Glutamatergic neuron (in vitro differentiated cells): ENCODE results near the gene ATF7IP2. TPM values are rescaled to one million over a fixed set of nuclear protein-coding genes. Genes with fewer than 3 reads are reported as not detected.

Experiments
- DNase-seq: peaks from one replicate; pipeline ENCODE4 v3.0.0; 2022
- H3K27ac Mint-ChIP-seq: one replicate; pipeline ENCODE4 v1.8.0; 2020; ENCODE audit warnings: mild to moderate bottlenecking, mixed read lengths, inconsistent platforms; ENCODE audit not compliant: unreplicated experiment
- H3K27me3 Mint-ChIP-seq: one replicate; pipeline ENCODE4 v1.8.0; 2020; ENCODE audit warnings: mild to moderate bottlenecking, moderate library complexity, mixed read lengths, inconsistent platforms; ENCODE audit not compliant: unreplicated experiment
- H3K36me3 Mint-ChIP-seq: one replicate; pipeline ENCODE4 v1.8.0; 2020; ENCODE audit warnings: mild to moderate bottlenecking, mixed read lengths, inconsistent platforms; ENCODE audit not compliant: unreplicated experiment
- H3K4me1 Mint-ChIP-seq: one replicate; pipeline ENCODE4 v1.8.0; 2020; ENCODE audit warnings: mild to moderate bottlenecking, low read depth, mixed read lengths, inconsistent platforms; ENCODE audit not compliant: unreplicated experiment
- H3K4me3 Mint-ChIP-seq: one replicate; pipeline ENCODE4 v1.8.0; 2020; ENCODE audit warnings: mild to moderate bottlenecking, mixed read lengths, inconsistent platforms; ENCODE audit not compliant: unreplicated experiment
- H3K9me3 Mint-ChIP-seq: one replicate; pipeline ENCODE4 v1.8.0; 2020; ENCODE audit warnings: mild to moderate bottlenecking, moderate library complexity, mixed read lengths, inconsistent platforms; ENCODE audit not compliant: unreplicated experiment
- total RNA-seq: library from RNA; stranded (reverse); fragmentation: NEBNext Ultra II Directional; extraction: Animal tissue kit (Norgen Biotek cat#: 25700); gene quantifications from one replicate; pipeline ENCODE4 v1.2.1, GENCODE V29; 2021; ENCODE audit not compliant: unreplicated experiment
- TF ChIP-seq, protein P1 (sequence below): fragments of 200-600 bp; sonication (generic); IDR thresholded peaks from one replicate; pipeline ENCODE4 v1.5.0; 2021; ENCODE audit not compliant: partially characterized antibody, unreplicated experiment

Gene ATF7IP2
- total RNA-seq, 1 donor from 2014 or later: 9.1 TPM

DNA sequence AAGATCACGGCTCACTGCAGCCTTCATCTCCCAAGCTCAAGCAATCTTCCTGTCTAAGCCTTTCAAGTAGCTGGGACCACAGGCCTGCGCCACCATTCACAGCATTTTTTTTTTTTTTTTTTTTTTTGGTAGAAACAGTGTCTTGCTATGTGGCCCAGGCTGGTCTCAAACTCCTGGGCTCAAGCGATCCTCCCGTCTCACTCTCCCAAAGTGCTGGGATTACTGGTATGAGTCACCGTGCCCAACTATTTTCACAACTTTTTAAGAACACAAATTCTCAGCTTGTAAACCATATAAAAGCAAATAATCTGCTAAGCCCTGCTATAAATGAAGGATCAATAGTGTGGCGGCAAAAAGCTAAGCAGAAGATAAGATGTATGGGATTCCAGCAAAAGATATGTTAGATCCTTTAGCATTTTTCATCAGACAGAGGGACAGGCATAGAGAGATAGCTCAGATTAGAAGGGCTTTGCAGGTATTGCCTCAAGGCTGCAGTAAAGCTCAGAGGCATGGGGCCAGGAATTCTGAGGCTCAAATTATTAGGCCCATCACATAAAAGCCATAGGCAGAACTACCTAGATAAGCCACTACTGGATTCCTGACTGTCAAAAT is 139.5 kb downstream of the ATF7IP2 start:
- TF ChIP-seq, protein P1, sequence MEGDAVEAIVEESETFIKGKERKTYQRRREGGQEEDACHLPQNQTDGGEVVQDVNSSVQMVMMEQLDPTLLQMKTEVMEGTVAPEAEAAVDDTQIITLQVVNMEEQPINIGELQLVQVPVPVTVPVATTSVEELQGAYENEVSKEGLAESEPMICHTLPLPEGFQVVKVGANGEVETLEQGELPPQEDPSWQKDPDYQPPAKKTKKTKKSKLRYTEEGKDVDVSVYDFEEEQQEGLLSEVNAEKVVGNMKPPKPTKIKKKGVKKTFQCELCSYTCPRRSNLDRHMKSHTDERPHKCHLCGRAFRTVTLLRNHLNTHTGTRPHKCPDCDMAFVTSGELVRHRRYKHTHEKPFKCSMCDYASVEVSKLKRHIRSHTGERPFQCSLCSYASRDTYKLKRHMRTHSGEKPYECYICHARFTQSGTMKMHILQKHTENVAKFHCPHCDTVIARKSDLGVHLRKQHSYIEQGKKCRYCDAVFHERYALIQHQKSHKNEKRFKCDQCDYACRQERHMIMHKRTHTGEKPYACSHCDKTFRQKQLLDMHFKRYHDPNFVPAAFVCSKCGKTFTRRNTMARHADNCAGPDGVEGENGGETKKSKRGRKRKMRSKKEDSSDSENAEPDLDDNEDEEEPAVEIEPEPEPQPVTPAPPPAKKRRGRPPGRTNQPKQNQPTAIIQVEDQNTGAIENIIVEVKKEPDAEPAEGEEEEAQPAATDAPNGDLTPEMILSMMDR: no peak
- DNase-seq: no peak
- Mint-ChIP-seq H3K9me3 (no peaks in the 10 kb centered on the region), H3K36me3 (no peaks in the 10 kb centered on the region), H3K27me3 (no peaks in the 10 kb centered on the region), H3K27ac (no peak overlapping the region), H3K4me3 (no peak overlapping the region), H3K4me1 (no peaks in the 10 kb centered on the region)

DNA sequence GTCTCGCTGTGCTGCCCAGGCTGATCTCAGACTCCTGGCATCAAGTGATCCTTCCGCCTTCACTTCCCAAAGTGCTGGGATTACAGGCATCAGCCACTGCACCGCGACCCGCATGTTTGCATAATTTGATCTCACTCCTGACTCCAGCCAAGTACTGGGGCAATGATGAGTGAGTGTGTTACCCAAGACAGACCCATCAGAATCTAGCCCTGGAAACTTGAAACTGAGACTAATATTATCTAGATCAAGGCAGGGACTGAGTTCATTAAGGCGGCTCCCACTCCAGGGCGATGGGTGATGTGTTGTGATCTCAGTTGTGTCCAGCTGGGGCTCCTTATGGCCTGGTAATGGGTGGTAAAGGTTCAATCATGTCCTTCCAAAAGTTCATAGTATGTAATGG is 141.1 kb downstream of the ATF7IP2 start:
- H3K9me3 Mint-ChIP-seq: no peaks in the 10 kb centered on the region
- no peaks in the 10 kb centered on the region for H3K4me1 Mint-ChIP-seq
- no peak overlapping the region for H3K27ac Mint-ChIP-seq
- no peaks in the 10 kb centered on the region for H3K36me3 Mint-ChIP-seq
- no peak overlapping the region for H3K4me3 Mint-ChIP-seq
- no peaks in the 10 kb centered on the region for H3K27me3 Mint-ChIP-seq
- TF ChIP-seq, protein P1: no peak
- DNase-seq: no peak

DNA sequence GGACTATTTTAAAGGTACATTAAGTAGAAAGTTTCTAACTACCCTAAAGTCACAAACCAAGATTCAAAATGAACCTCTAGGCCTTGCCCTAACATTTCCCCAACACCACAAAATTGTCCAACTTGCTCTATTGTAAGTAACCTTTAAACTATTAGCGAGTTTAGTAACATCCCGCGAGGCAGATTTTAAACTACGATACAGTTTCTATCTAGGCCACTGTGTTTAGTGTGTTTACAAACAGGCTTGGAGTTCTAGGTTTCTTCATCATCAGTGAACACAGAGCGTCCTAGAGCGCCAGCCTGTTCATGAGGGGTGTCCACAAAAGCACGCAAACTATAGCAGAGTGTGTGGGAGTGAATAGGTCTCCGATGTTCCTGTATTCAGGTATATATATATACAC is 142.8 kb downstream of the ATF7IP2 start:
- H3K4me1 Mint-ChIP-seq: no peaks in the 10 kb centered on the region
- H3K27me3 Mint-ChIP-seq: no peaks in the 10 kb centered on the region
- H3K9me3 Mint-ChIP-seq: no peaks in the 10 kb centered on the region
- H3K36me3 Mint-ChIP-seq: no peaks in the 10 kb centered on the region
- TF ChIP-seq, protein P1: no peak
- no peak overlapping the region for H3K4me3 Mint-ChIP-seq
- H3K27ac Mint-ChIP-seq: no peak overlapping the region
- no peak for DNase-seq

DNA sequence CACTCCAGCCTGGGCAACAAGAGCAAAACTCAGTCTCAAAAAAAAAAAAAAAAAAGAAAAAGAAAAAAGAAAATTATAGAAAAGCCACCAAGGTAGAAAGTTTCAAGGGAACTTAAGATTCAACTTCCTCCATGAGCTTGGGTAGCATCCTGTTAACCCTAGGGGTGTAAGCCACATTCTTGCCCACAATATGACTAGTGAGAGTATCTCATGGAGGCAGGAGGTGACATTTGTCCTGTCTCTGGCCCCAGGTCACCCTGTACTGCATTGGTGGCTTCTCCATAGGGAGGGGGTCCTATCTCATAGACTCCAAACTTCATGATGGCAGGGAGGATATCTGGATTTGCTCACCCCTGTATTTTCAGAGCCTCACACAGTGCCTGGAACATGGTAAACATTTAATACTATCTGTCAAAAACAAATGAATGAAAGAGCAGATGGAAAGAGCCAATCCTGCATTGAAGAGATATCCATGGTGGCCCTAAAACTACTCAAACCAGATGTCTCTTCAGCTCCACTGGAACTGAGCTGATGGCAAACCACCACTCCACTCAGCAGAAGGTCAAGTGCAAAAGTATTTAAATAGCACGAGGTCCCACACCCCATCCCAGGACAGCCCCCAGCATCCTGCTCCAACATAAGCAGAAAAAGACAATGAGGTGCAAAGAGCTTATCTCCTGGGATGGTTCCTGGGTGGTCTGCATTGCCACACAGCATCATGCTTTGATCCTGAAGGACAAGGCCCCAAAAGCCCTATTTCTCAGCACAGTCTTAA is 144.2 kb downstream of the ATF7IP2 start:
- no peaks in the 10 kb centered on the region for H3K9me3 Mint-ChIP-seq
- H3K27me3 Mint-ChIP-seq: no peaks in the 10 kb centered on the region
- H3K27ac Mint-ChIP-seq: no peak overlapping the region
- H3K36me3 Mint-ChIP-seq: no peaks in the 10 kb centered on the region
- H3K4me1 Mint-ChIP-seq: no peaks in the 10 kb centered on the region
- H3K4me3 Mint-ChIP-seq: no peak overlapping the region
- DNase-seq: no peak
- TF ChIP-seq, protein P1: no peak

DNA sequence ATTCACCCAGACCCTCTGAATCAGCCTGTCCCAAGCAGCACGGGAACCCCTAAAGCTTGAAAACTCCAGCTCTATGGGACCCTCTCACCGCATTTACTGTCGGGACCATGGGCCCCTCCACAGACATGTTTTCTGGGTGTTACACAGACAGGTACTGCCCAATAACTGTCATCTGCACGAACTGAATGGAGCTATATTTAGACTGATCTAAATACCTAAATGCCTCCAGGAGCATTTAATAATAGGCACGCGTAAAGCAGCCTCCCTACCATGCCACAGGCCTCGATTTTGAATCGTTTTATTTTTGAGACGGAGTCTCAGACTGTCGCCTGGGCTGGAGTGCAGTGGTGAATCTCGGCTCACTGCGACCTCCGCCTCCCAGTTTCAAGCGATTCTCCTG is 144.8 kb downstream of the ATF7IP2 start:
- DNase-seq: no peak
- H3K4me1 Mint-ChIP-seq: no peaks in the 10 kb centered on the region
- TF ChIP-seq, protein P1: no peak
- H3K4me3 Mint-ChIP-seq: no peak overlapping the region
- no peaks in the 10 kb centered on the region for H3K9me3 Mint-ChIP-seq
- H3K36me3 Mint-ChIP-seq: no peaks in the 10 kb centered on the region
- H3K27me3 Mint-ChIP-seq: no peaks in the 10 kb centered on the region
- no peak overlapping the region for H3K27ac Mint-ChIP-seq
